HG03378 (cell line): ENCODE data around the gene UNCX.
"Not testable (repeated sequence)": the region's sequence is repeated elsewhere in the genome, so short reads cannot be mapped to it uniquely, and the experiment has no call there.

Experiments
- ATAC-seq: cut with Tn5 transposase; IDR thresholded peaks from one replicate; pipeline ENCODE4 v1.9.1; 2021; ENCODE audit warnings: mild to moderate bottlenecking, moderate library complexity; ENCODE audit not compliant: unreplicated experiment

Gene UNCX

GRCh38 chr7:1274121-1274875 lies 41.6 kb downstream of the UNCX start:
- no peak for ATAC-seq

- ATAC-seq: no peak
These were observed 42.3 kb downstream of the UNCX start for GRCh38 chr7:1274876-1275375.

- no peak for ATAC-seq
These were observed 43.0 kb downstream of the UNCX start for GRCh38 chr7:1275451-1276381.

GRCh38 chr7:1276626-1277175 lies 44.0 kb downstream of the UNCX start:
- no peak for ATAC-seq

- no peak for ATAC-seq
These were observed 45.9 kb downstream of the UNCX start for GRCh38 chr7:1278543-1278942.

- no peak for ATAC-seq
These were observed 46.4 kb downstream of the UNCX start for GRCh38 chr7:1279041-1279440.

- not testable (repeated sequence) for ATAC-seq
These were observed 47.2 kb downstream of the UNCX start for GRCh38 chr7:1279895-1280294.

GRCh38 chr7:1281068-1281467 lies 48.4 kb downstream of the UNCX start:
- no peak for ATAC-seq

- ATAC-seq: no peak
These were observed 50.0 kb downstream of the UNCX start for GRCh38 chr7:1282679-1283078.

GRCh38 chr7:1283337-1283736 lies 50.7 kb downstream of the UNCX start:
- no peak for ATAC-seq

GRCh38 chr7:1283941-1284742 lies 51.5 kb downstream of the UNCX start:
- ATAC-seq: no peak

- no peak for ATAC-seq
These were observed 52.2 kb downstream of the UNCX start for GRCh38 chr7:1284743-1285458.

- no peak for ATAC-seq
These were observed 53.1 kb downstream of the UNCX start for GRCh38 chr7:1285556-1286301.
